GM12873 (cell line): ENCODE data around the gene SPDYC.

Source experiments
- TF ChIP-seq, protein P1 (sequence below): IDR thresholded peaks from 2 replicates; pipeline ENCODE4 v1.5.1; 2012; ENCODE audit warnings: low read depth, mild to moderate bottlenecking, moderate library complexity, low read length, control low read depth; ENCODE audit not compliant: insufficient read depth; ENCODE audit errors: missing control alignments

Gene SPDYC

DNA sequence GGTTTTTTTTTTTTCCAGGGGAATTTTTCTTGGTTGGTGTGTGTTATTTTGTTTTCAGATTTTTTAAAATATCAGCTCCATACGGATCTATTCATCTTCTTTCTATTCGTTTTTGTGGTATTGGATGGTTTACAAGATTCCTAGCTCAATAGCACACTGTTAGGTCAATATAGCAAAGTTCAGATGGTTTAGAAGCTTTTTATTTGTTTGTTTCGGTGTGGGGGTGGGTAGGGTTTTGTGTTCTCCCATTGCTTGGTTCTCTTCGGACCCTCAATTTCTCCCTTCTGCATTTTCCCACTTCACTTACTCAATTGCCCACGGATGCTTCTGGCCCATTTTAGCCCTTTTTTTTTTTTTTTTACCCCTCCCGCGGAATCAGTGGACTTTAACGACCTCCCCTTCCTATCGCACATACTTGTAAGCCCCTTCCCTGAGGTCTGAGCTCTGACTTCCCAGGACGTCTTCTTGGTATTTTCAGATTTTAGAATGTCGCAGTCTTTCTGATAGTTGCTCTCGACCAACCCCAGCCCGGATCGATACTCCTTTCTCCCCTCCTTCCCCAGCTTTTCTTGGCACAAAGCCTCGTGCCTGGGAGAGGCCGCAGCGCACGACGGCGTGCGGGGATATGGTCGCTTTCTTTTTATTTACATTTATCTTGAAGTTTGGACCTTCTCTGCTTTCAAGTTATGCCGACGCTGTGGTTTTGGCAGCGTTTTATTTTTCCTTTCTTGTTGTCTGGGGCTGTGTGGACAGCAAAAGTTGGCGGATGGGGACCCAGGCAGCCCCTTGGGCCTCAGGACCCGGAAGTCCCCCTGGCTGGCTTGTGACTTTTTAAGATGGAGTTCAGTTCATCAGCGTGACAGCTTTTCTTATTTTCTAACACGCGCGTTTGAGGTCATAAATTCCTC, 4.4 kb upstream of the SPDYC start:
- TF ChIP-seq, protein P1, sequence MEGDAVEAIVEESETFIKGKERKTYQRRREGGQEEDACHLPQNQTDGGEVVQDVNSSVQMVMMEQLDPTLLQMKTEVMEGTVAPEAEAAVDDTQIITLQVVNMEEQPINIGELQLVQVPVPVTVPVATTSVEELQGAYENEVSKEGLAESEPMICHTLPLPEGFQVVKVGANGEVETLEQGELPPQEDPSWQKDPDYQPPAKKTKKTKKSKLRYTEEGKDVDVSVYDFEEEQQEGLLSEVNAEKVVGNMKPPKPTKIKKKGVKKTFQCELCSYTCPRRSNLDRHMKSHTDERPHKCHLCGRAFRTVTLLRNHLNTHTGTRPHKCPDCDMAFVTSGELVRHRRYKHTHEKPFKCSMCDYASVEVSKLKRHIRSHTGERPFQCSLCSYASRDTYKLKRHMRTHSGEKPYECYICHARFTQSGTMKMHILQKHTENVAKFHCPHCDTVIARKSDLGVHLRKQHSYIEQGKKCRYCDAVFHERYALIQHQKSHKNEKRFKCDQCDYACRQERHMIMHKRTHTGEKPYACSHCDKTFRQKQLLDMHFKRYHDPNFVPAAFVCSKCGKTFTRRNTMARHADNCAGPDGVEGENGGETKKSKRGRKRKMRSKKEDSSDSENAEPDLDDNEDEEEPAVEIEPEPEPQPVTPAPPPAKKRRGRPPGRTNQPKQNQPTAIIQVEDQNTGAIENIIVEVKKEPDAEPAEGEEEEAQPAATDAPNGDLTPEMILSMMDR: no peak

DNA sequence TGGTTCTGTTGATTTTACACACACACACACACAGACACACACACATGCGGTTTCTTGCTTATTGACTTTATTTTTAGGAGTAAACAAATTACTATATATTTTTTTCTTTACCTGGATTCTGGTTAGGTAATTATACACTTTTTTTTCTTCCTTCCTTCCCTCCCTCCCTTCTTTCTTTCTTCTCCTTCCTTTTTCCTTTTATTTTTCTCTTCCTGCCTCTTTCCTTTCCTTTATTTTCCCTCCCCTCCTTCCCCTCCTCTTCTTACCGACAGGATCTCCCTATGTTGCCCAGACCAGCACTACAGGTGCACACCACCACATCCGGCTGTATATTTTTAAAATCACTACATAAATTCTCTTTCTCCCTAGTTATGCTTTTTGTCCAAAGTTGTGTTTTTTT, 3.1 kb upstream of the SPDYC start:
- TF ChIP-seq, protein P1: no peak

DNA sequence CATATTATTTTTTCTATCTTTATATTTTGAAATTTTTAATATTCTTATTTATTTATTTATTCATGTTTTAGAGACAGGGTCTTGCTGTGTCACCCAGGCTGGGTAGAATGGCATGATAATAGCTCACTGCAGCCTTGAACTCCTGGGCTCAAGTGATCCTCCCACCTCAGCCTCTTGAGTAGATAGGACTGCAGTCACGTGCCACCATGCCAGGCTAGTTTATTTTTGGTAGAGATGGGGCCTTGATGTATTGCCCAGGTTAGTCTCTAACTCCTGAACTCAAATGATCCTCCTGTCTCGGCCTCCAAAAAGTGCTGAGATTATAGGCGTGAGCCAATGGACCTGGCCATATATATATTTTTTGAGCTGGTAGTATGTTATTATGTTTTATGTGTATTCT, 2.4 kb upstream of the SPDYC start:
- TF ChIP-seq, protein P1: no peak

DNA sequence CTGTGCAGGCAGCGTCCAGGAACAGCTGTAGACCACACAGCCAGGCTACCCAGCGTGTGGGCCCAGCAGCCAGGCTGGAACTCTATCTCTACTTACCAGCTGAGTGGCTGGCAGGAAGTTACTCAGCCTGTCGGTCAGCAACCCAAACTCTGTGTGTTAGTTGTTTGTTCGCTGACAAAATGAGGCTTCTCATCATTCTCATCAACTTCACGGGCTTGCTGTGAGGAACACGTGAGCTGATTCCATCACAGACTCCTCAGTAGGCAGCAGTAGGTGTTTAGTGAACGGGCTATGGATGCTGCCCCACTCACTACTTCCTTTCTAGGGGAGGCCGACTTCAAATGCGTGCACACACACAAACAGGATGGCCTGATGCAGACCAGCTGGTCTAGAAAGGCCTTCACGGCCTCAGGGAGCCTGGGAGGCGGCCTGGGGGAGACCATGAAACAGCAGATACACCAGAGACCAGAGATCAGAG, 830 bp upstream of the SPDYC start:
- TF ChIP-seq, protein P1: no peak

DNA sequence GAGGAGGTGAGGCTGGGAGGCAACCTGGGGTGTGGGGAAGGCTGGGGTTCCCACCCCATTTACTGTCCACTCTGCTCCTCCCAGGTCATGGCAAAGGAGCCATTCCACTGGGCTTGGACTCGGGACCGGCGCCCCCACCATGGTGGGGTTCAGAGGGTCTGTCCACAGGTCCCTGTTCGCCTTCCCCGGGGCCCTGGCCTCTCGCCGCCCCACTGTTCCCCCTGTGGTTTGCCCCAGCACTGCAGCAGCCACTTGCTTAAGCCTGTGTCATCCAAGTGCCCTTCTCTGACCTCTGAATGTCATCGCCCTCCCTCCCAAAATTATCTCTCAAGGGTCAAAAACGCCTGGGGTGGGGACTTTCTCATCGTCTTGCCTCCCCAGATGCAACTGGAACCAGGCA, 2.6 kb downstream of the SPDYC start:
- TF ChIP-seq, protein P1: peak; percentile 10

DNA sequence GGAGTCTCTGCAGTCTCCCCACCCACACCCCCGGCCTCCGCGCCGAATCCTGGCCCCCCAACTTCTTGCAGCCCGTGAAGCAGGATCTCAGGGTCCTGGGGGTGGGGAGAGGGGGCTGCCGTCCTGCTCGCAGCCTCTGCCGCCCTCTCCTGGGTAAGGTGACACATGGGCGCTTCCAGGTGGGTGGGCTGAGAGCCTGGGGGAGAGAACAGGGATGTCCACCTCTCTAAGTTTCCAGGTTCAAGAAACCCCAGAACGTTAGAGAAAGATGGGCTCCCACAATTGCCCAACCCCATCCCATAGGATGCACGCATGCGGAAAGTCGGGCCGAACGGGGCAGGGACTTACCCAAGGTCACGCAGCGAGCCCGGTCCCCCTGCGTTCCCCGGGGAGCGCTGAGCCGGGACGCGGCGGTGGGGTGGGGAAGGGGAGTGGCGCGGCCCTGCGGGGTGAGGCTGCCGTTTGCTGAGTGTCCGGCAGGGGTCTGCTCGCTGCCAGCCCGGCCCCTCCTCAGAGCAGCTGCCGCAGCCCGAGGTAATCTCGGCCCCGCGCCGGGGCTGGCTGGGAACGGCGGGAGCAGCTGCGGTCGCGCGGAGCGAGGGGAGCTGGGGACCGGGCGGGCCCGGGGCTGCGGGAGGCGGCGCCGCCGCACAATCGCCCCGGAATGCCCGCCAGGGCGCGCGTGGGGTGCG, 11.0 kb downstream of the SPDYC start:
- TF ChIP-seq, protein P1: peak; percentile 72

DNA sequence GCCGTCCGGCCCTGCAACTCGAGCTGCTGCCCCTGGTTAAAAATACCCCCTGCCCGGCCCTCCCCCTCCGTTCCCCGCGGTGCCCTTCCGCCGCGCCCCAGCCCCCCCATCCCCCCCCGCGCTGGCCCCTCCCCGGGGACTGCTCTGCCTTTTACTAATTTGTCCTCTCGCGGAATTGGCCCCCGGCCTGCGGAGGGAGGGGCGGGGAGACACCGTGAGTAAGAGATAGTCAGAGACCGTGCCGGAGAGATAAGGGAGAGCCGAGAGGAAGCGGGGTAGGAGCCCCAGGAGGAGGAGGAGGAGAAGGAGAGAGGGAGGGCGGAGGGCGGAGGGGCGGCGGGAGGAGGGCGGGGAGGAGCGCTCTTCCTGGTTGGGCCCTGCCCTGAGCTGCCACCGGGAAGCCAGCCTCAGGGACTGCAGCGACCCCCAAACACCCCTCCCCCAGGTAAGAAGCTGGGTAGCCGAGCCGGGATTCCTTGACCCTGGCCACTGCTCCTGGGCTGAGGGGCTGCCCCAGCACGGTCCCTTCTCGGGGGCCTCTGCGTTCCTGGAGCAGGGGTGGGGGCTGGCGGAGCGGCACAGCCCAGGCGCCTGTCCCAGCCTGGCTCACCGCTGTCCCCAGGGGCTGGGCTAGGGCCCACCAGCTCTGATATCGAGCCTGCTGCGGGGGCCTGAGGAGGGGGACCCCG, 11.7 kb downstream of the SPDYC start, which contains the start of gene CAPN1:
Gene CAPN1, plus strand, starts transcription at position 360 of the 689 bp plus-strand sequence. CDS start 774 bp downstream, outside the sequence.
- TF ChIP-seq, protein P1: no peak
